Measurements from ENCODE around the gene RBM19. TPM values are rescaled to one million over a fixed set of nuclear protein-coding genes. Genes with fewer than 3 reads are reported as not detected.

The RBM19 gene, protein sequence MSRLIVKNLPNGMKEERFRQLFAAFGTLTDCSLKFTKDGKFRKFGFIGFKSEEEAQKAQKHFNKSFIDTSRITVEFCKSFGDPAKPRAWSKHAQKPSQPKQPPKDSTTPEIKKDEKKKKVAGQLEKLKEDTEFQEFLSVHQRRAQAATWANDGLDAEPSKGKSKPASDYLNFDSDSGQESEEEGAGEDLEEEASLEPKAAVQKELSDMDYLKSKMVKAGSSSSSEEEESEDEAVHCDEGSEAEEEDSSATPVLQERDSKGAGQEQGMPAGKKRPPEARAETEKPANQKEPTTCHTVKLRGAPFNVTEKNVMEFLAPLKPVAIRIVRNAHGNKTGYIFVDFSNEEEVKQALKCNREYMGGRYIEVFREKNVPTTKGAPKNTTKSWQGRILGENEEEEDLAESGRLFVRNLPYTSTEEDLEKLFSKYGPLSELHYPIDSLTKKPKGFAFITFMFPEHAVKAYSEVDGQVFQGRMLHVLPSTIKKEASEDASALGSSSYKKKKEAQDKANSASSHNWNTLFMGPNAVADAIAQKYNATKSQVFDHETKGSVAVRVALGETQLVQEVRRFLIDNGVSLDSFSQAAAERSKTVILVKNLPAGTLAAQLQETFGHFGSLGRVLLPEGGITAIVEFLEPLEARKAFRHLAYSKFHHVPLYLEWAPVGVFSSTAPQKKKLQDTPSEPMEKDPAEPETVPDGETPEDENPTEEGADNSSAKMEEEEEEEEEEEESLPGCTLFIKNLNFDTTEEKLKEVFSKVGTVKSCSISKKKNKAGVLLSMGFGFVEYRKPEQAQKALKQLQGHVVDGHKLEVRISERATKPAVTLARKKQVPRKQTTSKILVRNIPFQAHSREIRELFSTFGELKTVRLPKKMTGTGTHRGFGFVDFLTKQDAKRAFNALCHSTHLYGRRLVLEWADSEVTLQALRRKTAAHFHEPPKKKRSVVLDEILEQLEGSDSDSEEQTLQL
- 14.9 and 24.7 TPM in 2 replicates for total RNA-seq

DNA sequence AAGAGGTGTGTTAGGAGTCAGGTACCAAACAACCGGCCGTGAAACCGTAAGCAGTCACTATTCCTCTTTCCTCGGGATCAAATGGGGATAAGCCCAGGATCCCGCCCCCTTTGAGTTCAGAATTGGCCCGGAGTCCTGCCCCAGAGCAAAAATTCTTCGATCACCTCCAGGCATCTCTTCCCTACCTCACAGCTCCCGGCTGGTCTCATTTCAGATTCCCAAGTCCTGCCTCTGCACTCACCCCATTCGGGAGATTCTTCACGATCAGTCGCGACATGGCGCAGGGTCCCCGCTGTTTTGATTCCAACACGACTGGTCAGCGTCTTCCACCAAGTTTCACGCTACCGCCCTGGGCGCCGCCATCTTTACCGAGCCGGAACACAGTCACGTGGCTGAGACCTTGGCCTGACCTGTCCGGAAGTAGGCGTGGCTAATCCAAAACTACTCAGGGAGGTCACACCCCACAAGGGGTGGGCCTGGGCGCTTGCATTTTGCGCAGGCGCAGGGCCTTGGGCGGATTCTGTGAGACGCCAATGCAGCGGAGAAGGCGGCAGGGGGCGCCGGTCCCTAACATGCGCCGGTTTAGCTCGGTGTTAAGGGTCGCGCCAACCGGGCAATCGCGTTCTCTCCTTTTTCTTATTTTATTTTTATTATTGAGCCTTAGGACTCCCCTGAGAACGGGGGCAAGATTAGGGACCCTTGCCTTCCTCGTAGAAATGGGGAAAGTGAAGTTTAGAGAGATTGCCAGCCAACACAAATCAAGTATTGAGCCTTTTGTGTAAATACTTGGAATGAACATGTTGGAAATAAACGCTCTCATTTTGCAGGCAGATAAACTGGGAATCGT lies at the start of gene RBM19:
Gene RBM19 (minus strand): TSS at position 375 of the 847 bp plus-strand sequence. CDS start 98 bp downstream, at position 277.

Measured in regular cardiac myocyte (primary cell).